Activated CD8-positive, alpha-beta memory T cell treated with anti-CD3 and anti-CD28 coated beads, Interleukin-2, amount 10 ng/mL, durations not matched to agents 7 days and 5 days (primary cell): ENCODE measurements around the gene ADK. TPM values are rescaled to one million over a fixed set of nuclear protein-coding genes. Genes with fewer than 3 reads are reported as not detected.

ENCODE experiments used
- ATAC-seq: fragments of 150-1000 bp; cut with Tn5 transposase; one replicate; pipeline ENCODE4 v1.10.0; 2021; ENCODE audit warnings: moderate library complexity
- CTCF ChIA-PET: fragments of 350-600 bp; sonication (Branson Sonifier 250); formaldehyde crosslinking; loops from one replicate; lab custom pipeline; 2021; ENCODE audit warnings: antibody characterized with exemption; lab: Charles Lee
- DNase-seq: peaks from one replicate; pipeline ENCODE4 v3.0.0-alpha.2; 2020
- H3K27ac Mint-ChIP-seq: one replicate; pipeline ENCODE4 v1.8.0; 2021; ENCODE audit warnings: mild to moderate bottlenecking, mixed read lengths
- H3K27me3 Mint-ChIP-seq: one replicate; pipeline ENCODE4 v1.8.0; 2021; ENCODE audit warnings: mixed read lengths
- H3K36me3 Mint-ChIP-seq: one replicate; pipeline ENCODE4 v1.8.0; 2021; ENCODE audit warnings: mild to moderate bottlenecking, mixed read lengths
- H3K4me1 Mint-ChIP-seq: one replicate; pipeline ENCODE4 v1.8.0; 2021; ENCODE audit warnings: mixed read lengths
- H3K4me3 Mint-ChIP-seq: one replicate; pipeline ENCODE4 v1.8.0; 2021; ENCODE audit warnings: mild to moderate bottlenecking, moderate library complexity, mixed read lengths
- H3K9me3 Mint-ChIP-seq: one replicate; pipeline ENCODE4 v1.8.0; 2022; ENCODE audit warnings: low read depth, mixed read lengths
- total RNA-seq, 2 experiments: library from RNA; stranded (reverse); gene quantifications; one replicate each; pipeline ENCODE4 v1.2.3, GENCODE V29; 2021

Gene ADK
- total RNA-seq, 2 experiments from 2014 or later: 38.3 to 46.2 TPM

- Mint-ChIP-seq H3K27ac (peak overlapping the region; percentile 56), H3K27me3 (no peaks in the 10 kb centered on the region), H3K4me1 (peaks cover 41% of the 10 kb centered on the region), H3K9me3 (no peaks in the 10 kb centered on the region), H3K36me3 (no peaks in the 10 kb centered on the region), H3K4me3 (no peak overlapping the region)
- CTCF ChIA-PET: interaction anchor here (1.2 kb wide), 1 partner anchor 16 kb away, joined by 5 read pairs; no protein-coding TSS in a partner anchor
- DNase-seq (peak; percentile 57), ATAC-seq (peak; percentile 42)
Observed at GRCh38 chr10:74754381-74754821, 603.4 kb downstream of the ADK start.

DNA sequence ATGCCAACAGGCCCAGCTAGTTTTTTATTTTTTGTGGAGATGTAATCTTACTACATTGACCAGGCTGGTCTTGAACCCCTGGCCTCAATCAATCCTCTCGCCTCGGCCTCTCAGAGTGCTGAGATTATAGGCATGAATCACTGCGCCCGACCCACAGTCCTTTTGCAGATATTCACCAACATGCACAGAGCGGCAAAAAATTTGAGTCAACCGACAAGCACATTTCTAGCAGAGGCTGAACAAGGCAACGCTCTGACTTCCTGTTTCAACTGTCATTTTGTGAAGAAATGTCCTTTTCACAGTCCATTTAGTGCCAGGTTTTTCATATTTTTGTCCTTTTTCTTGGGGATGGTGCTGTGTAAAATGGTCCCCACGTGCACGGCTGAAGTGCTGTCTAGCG, 604.3 kb downstream of the ADK start:
- DNase-seq (no peak), ATAC-seq (no peak)
- Mint-ChIP-seq H3K4me1 (peaks cover 41% of the 10 kb centered on the region), H3K27ac (peak overlapping the region; percentile 32), H3K9me3 (no peaks in the 10 kb centered on the region), H3K27me3 (no peaks in the 10 kb centered on the region), H3K36me3 (no peaks in the 10 kb centered on the region), H3K4me3 (no peak overlapping the region)
- CTCF ChIA-PET: interaction anchor here (1.2 kb wide), 1 partner anchor 17 kb away, joined by 5 read pairs; no protein-coding TSS in a partner anchor

Other genes starting within 250 kb of the ADK start
- 1 to 10 TPM; 2.2 to 4.8 TPM for gene PLAU, start 240.1 kb upstream of the ADK start, total RNA-seq
- 10 to 100 TPM; 19.8 to 28.4 TPM for gene VCL, start 153.1 kb upstream of the ADK start, total RNA-seq
- 10 to 100 TPM; 46.6 to 50.6 TPM for gene AP3M1, start 393 bp upstream of the ADK start, total RNA-seq